ENCODE measurements around the gene LHFPL2. TPM values are rescaled to one million over a fixed set of nuclear protein-coding genes. Genes with fewer than 3 reads are reported as not detected.

LHFPL2 gene
- polyA plus RNA-seq, 3 donors = 6.6 to 24.9 (median 7.3) TPM

DNA sequence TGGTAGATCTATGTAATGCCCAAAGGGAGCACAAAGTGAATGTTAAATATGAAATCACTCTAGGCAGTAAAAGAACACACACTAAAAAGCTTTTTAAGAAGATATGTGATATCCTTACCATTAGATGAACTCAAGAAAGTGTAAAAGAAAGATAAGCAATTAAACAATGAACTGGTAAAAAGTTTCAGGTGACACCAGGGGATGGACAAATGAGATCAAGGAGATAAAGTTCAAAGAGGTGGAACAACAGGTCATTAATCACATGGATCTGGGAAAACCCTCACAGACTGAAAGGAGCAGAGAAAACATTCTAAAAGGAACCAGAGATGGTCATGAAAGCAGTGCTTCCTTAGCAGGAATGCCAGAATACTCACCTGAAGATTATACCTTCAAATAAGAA, 40.7 kb downstream of the LHFPL2 start:
- no peak overlapping the region for H3K27ac ChIP-seq (ENCODE audit: low read depth, low read length)

DNA sequence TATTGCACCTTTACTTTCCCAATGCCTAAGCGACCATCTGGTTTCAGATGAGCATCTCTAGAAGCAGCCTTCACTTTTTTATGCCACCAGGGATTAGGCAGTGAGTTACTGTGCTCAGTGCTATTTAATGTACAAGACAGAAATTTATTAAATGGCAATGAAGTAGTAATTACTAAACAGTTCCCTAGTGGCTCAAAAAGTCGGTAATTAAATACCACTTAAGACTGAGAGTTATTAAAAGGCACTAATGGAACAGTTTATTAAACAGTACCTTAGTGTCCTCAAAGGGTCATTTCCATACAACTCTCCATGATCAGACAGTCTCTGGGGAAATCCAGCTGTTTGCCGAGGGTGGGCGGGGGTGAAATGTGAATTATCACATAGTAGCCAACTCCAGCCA, 42.3 kb downstream of the LHFPL2 start:
- WGBS, 3 donors = 75 to 78% (median 78%) methylated on average over 4 of the region's 4 CpGs
- no peak overlapping the region for H3K27ac ChIP-seq (ENCODE audit: low read depth, low read length)

- WGBS, 3 donors = 89 to 94% (median 91%) methylated on average over 2 of the region's 2 CpGs
- H3K27ac ChIP-seq (ENCODE audit: low read depth, low read length) = no peak overlapping the region
These were observed 43.0 kb downstream of the LHFPL2 start for GRCh38 chr5:78605611-78606010.

GRCh38 chr5:78604689-78605285, 43.8 kb downstream of the LHFPL2 start:
- WGBS, 3 donors = 64 to 87% (median 84%) methylated on average over 4 of the region's 4 CpGs

GRCh38 chr5:78603636-78604175, 44.9 kb downstream of the LHFPL2 start:
- 95 to 100% (median 96%) methylated on average over 1 of the region's 1 CpG for WGBS, 3 donors
- H3K27ac ChIP-seq (ENCODE audit: low read depth, low read length) = no peak overlapping the region

More at GRCh38 chr5:78604689-78605285, 43.8 kb downstream of the LHFPL2 start:
- no peak overlapping the region for H3K27ac ChIP-seq (ENCODE audit: low read depth, low read length)

- 73 to 82% (median 78%) methylated on average over 2 of the region's 2 CpGs for WGBS, 3 donors
- H3K27ac ChIP-seq (ENCODE audit: low read depth, low read length) = no peak overlapping the region
These were observed 46.2 kb downstream of the LHFPL2 start for GRCh38 chr5:78602400-78602799.

DNA sequence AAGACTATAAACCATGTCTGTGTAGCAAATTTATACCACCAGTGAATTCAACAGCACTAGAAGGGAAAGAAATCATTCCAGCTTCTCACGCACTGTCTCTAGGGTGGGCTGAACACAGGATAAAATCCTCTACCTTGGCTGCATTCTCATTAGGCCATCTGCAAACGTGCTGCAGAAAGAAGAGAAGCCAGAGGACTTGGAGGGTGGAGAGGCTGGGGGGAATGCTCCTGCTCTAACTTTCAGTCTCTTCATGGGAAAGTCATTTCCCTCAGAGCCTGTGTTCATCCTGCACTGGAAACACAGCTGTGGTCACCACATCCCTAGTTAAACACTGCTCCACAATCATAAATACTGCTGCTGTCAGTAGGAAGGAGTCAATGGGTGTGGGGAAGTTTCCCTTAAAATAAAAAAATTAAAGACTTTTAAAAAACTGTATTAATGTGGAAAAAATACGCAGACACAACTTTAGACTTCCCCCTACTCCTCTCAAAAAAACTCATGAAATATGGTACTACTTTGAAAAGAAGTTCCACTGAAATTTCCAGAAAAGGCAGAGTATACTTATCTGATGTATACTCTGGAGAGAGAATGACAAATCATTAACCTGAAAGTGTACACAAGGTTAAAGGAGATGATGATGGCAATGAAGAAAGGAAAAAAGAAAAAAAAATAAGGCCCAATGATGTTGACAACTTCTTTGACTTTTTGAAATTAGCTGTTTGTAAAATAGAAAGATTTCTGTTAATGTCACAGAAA, 46.8 kb downstream of the LHFPL2 start:
- H3K27ac ChIP-seq (ENCODE audit: low read depth, low read length) = no peak overlapping the region
- WGBS, 3 donors = 72 to 75% (median 74%) methylated on average over 3 of the region's 3 CpGs

- H3K27ac ChIP-seq (ENCODE audit: low read depth, low read length) = no peak overlapping the region
- WGBS, 3 donors = 65 to 79% (median 74%) methylated on average over 5 of the region's 5 CpGs
These were observed 47.7 kb downstream of the LHFPL2 start for GRCh38 chr5:78600687-78601414.

DNA sequence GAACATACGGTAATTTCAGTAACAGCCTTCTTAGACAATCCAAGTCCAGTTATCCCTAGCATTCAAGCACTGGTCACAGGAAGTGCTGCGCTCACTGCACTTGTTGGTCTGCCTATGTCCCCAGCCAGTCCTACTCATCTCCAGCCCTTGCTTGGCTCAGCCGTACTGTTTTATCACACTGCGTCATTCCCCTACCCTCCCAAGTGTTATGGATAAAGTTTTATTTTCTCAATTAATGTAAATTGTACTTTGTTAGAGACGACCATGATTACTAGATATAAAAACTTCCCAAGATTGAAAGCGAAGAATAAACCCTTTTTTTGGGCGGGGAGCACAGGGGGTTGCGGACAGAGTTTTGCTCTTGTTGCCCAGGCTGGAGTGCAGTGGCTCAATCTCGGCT, 49.6 kb downstream of the LHFPL2 start:
- 96 to 98% (median 97%) methylated on average over 9 of the region's 9 CpGs for WGBS, 3 donors
- H3K27ac ChIP-seq (ENCODE audit: low read depth, low read length) = no peak overlapping the region

DNA sequence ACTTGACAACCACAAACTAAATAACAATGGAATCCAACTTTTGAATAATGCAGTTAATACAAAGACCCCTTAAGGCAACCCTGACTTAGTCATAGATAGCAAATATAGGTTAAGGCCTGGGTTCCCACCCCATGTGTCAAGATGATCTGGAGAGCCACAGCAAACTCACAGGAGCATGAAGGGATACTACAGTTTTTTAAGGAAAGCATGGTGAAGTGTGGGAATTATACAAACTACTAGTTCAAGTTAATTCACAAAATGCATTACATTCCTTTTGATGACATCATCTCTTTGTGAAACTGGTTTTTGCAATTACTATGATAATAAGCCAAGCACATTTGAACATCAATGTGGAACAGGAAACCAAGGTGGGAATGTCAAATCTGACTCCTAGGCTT, 50.6 kb downstream of the LHFPL2 start:
- H3K27ac ChIP-seq (ENCODE audit: low read depth, low read length) = no peak overlapping the region

DNA sequence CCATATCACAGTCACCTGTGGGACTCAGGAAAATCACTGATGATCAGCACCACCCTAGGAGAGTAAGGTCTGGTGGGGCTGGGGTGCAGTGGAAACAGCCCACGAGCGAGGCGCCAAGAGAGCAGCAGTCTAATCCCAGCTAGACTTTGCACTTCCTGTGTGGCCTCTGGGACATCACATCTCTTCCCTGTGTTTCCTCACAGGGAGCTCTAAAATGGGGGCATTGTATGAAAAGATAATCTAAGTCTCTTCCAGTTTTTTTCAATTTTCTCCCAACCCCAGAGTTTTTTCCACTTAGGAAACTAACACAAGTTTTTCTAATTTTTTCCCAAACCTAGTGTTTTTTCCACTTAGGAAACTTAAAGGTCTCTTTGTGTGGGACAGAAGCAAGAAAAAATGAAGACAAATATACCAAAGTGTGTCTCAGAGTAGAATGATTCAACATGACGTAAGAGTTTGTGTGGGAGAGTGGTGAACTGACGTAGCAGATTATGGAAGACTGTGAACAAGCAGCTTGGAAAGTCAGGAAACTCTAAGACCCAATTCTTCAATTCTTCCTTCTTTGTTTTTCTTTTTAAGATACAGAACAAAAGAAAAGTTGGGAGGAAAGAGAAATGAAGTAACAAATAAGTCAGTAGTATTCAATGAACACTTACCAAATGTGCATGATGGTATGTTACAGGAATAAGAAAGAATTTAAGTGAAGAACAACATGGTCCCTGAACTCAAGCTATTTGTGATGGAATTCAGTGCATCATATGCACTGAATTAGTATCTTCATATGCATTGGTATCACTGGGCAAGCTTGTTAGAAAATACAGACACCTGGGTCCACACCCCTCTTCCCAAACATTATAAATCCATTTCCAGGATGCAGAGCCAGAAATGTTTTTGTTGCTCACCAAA, 51.3 kb downstream of the LHFPL2 start:
- H3K27ac ChIP-seq (ENCODE audit: low read depth, low read length) = no peak overlapping the region
- WGBS, 3 donors = 65 to 85% (median 65%) methylated on average over 5 of the region's 5 CpGs

DNA sequence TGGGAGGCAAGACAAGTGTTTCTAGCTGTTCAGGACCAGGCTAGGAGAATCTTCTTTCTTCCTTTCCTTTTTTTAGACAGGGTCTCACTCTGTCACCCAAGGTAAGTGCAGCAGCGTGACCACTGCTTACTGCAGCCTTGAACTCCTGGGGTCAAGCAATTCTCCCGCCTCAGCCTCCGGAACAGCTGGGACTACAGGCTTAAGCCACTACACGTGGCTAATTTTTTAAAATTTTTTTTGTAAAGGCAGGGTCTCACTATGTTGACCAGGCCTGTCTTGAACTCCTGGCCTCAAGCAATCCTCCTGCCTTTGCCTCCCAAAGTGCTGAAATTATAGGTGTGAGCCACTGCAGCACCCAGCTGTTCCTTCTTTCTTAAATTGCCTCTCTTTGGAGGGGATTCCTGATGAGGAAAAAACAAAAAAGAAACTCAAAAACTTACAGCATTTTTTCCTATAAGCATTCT, 53.1 kb downstream of the LHFPL2 start:
- no peak overlapping the region for H3K27ac ChIP-seq (ENCODE audit: low read depth, low read length)
- 34 to 67% (median 67%) methylated on average over 4 of the region's 4 CpGs for WGBS, 3 donors

- no peak overlapping the region for H3K27ac ChIP-seq (ENCODE audit: low read depth, low read length)
- 30 to 54% (median 46%) methylated on average over 7 of the region's 7 CpGs for whole genome bisulfite sequencing, 3 donors
These were observed 53.7 kb downstream of the LHFPL2 start for GRCh38 chr5:78594610-78595457.

GRCh38 chr5:78594021-78594420, 54.6 kb downstream of the LHFPL2 start:
- H3K27ac ChIP-seq (ENCODE audit: low read depth, low read length) = no peak overlapping the region
- 40 to 51% (median 48%) methylated on average over 3 of the region's 3 CpGs for WGBS, 3 donors

DNA sequence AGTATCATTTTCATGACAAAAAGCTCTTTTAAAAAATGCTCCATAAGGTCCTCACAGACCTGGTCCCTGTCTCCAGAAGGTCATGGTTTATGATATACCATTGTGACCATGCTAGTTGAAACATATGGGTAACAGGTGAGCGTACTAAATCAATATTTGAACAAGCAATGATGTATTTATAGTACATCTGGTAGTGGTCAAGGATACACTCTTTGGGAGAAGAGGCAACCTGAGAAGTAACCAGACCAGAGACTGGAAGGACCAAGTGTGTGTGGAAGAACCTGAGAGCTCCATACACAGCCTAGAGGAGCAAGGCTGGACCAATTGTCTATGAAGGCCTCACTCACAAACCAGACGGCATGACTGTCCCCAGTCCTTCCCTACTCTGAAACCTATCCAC, 55.1 kb downstream of the LHFPL2 start:
- WGBS, 3 donors = 56 to 95% (median 93%) methylated on average over 2 of the region's 2 CpGs
- no peak overlapping the region for H3K27ac ChIP-seq (ENCODE audit: low read depth, low read length)

- no peak overlapping the region for H3K27ac ChIP-seq (ENCODE audit: low read depth, low read length)
- WGBS, 3 donors = 47 to 96% (median 91%) methylated on average over 7 of the region's 7 CpGs
These were observed 55.7 kb downstream of the LHFPL2 start for GRCh38 chr5:78592735-78593386.
